H9 (cell line): ENCODE results near the gene FAM219A. TPM values are rescaled to one million over a fixed set of nuclear protein-coding genes. Genes with fewer than 3 reads are reported as not detected.
A peak's percentile ranks its signal among the peaks of the same experiment; 100 is the strongest.

Experiments used
- DNase-seq: peaks from one replicate; pipeline ENCODE4 v3.0.0-alpha.2; 2017
- H2AFZ ChIP-seq: one replicate; pipeline ENCODE4 v1.6.1; 2013; ENCODE audit warnings: mild to moderate bottlenecking, low read length, control low read depth, moderate library complexity
- H2AK5ac ChIP-seq: 2 replicates; pipeline ENCODE4 v1.6.1; 2013; ENCODE audit warnings: low read length, control low read depth, mixed read lengths; ENCODE audit not compliant: insufficient read length
- H2BK120ac ChIP-seq: one replicate; pipeline ENCODE4 v1.6.1; 2013; ENCODE audit warnings: low read depth, mild to moderate bottlenecking, low read length, control low read depth, inconsistent platforms; ENCODE audit not compliant: poor library complexity, severe bottlenecking
- H2BK12ac ChIP-seq: 2 replicates; pipeline ENCODE4 v1.6.1; 2013; ENCODE audit warnings: low read length, control low read depth, mixed read lengths, low read depth; ENCODE audit not compliant: insufficient read length
- H2BK15ac ChIP-seq: 2 replicates; pipeline ENCODE4 v1.6.1; 2013; ENCODE audit warnings: low read depth, low read length, control low read depth
- H2BK20ac ChIP-seq: one replicate; pipeline ENCODE4 v1.6.1; 2013; ENCODE audit warnings: low read depth, mild to moderate bottlenecking, low read length, control low read depth, inconsistent platforms; ENCODE audit not compliant: poor library complexity, severe bottlenecking
- H2BK5ac ChIP-seq: 2 replicates; pipeline ENCODE4 v1.6.1; 2013; ENCODE audit warnings: low read length, control low read depth, mixed read lengths; ENCODE audit not compliant: insufficient read length
- H3K14ac ChIP-seq: 2 replicates; pipeline ENCODE4 v1.6.1; 2013; ENCODE audit warnings: low read length, control low read depth; ENCODE audit not compliant: insufficient read depth
- H3K18ac ChIP-seq: 2 replicates; pipeline ENCODE4 v1.6.1; 2013; ENCODE audit warnings: low read depth, mild to moderate bottlenecking, mixed read lengths, low read length, control low read depth; ENCODE audit not compliant: insufficient read length
- H3K23ac ChIP-seq: 2 replicates; pipeline ENCODE4 v1.6.1; 2013; ENCODE audit warnings: low read length, control low read depth, mixed read lengths, low read depth; ENCODE audit not compliant: insufficient read length
- H3K23me2 ChIP-seq: 2 replicates; pipeline ENCODE4 v1.6.1; 2013; ENCODE audit warnings: low read depth, mild to moderate bottlenecking, mixed read lengths, low read length, control low read depth; ENCODE audit not compliant: insufficient read length, poor library complexity, severe bottlenecking
- H3K27ac ChIP-seq: 2 replicates; pipeline ENCODE4 v1.5.1; 2013; ENCODE audit warnings: low read length, control low read depth, mixed read lengths, low read depth; ENCODE audit not compliant: insufficient read length
- H3K27me3 ChIP-seq: 2 replicates; pipeline ENCODE4 v1.6.1; 2013; ENCODE audit warnings: low read length, control low read depth, inconsistent platforms; ENCODE audit not compliant: insufficient read depth
- H3K4ac ChIP-seq: 2 replicates; pipeline ENCODE4 v1.6.1; 2013; ENCODE audit warnings: low read depth, mild to moderate bottlenecking, control low read depth, inconsistent platforms, low read length, moderate library complexity
- H3K4me1 ChIP-seq: 2 replicates; pipeline ENCODE4 v1.6.1; 2013; ENCODE audit warnings: low read length, control low read depth, inconsistent platforms; ENCODE audit not compliant: insufficient read depth
- H3K4me2 ChIP-seq: 2 replicates; pipeline ENCODE4 v1.6.1; 2013; ENCODE audit warnings: low read length, control low read depth, mixed read lengths; ENCODE audit not compliant: insufficient read length, insufficient read depth
- H3K56ac ChIP-seq: 2 replicates; pipeline ENCODE4 v1.6.1; 2013; ENCODE audit warnings: low read depth, mild to moderate bottlenecking, mixed read lengths, low read length, control low read depth; ENCODE audit not compliant: insufficient read length
- H3K79me1 ChIP-seq: 2 replicates; pipeline ENCODE4 v1.6.1; 2013; ENCODE audit warnings: low read depth, mild to moderate bottlenecking, moderate library complexity, low read length, control low read depth, inconsistent platforms; ENCODE audit not compliant: insufficient read depth, poor library complexity, severe bottlenecking
- H3K79me2 ChIP-seq: 2 replicates; pipeline ENCODE4 v1.6.1; 2013; ENCODE audit warnings: low read length, control low read depth, inconsistent platforms; ENCODE audit not compliant: insufficient read depth
- H3K9ac ChIP-seq: 2 replicates; pipeline ENCODE4 v1.6.1; 2013; ENCODE audit warnings: low read length, control low read depth, mixed read lengths; ENCODE audit not compliant: insufficient read length; ENCODE audit errors: extremely low read depth
- H3K9me3 ChIP-seq: one replicate; pipeline ENCODE4 v1.6.1; 2013; ENCODE audit warnings: low read depth, low read length, inconsistent platforms; ENCODE audit not compliant: control insufficient read depth
- H3T11ph ChIP-seq: one replicate; pipeline ENCODE4 v1.6.1; 2013; ENCODE audit warnings: mild to moderate bottlenecking, low read length, control low read depth, inconsistent platforms
- H4K20me1 ChIP-seq: one replicate; pipeline ENCODE4 v1.6.1; 2013; ENCODE audit not compliant: control insufficient read depth, insufficient read length, insufficient read depth
- H4K5ac ChIP-seq: 2 replicates; pipeline ENCODE4 v1.6.1; 2013; ENCODE audit warnings: low read depth, mild to moderate bottlenecking, mixed read lengths, low read length, control low read depth; ENCODE audit not compliant: insufficient read length
- H4K8ac ChIP-seq: replicated peaks from 2 replicates; pipeline ENCODE4 v1.6.1; 2013; ENCODE audit warnings: low read length, control low read depth, mixed read lengths, low read depth; ENCODE audit not compliant: insufficient read length
- H4K91ac ChIP-seq: 2 replicates; pipeline ENCODE4 v1.6.1; 2013; ENCODE audit warnings: low read depth, mild to moderate bottlenecking, moderate library complexity, mixed read lengths, low read length, control low read depth; ENCODE audit not compliant: insufficient read length
- H3K27ac Mint-ChIP-seq, 3 experiments: 2 replicates in 2 of 3; 3 replicates in 1 of 3; pipeline ENCODE4 v1.8.0; 2020 to 2021; ENCODE audit warnings: mixed read lengths in 3 of 3, mild to moderate bottlenecking in 1 of 3, moderate library complexity in 1 of 3
- H3K27me3 Mint-ChIP-seq: 2 replicates; pipeline ENCODE4 v1.8.0; 2021; ENCODE audit warnings: low read depth, mild to moderate bottlenecking, moderate library complexity, mixed read lengths
- H3K36me3 Mint-ChIP-seq, 3 experiments: 2 replicates in 2 of 3; 3 replicates in 1 of 3; pipeline ENCODE4 v1.8.0; 2020 to 2021; ENCODE audit warnings: low read depth in 3 of 3, mixed read lengths in 3 of 3; ENCODE audit not compliant: insufficient read depth in 1 of 3
- H3K4me1 Mint-ChIP-seq, 2 experiments: 2 replicates each; pipeline ENCODE4 v1.8.0; 2020; ENCODE audit warnings: mixed read lengths in 2 of 2
- H3K4me3 Mint-ChIP-seq, 2 experiments: 2 replicates in 1 of 2; 3 replicates in 1 of 2; pipeline ENCODE4 v1.8.0; 2020 to 2021; ENCODE audit warnings: mild to moderate bottlenecking in 2 of 2, mixed read lengths in 2 of 2, moderate library complexity in 1 of 2
- H3K9me3 Mint-ChIP-seq, 2 experiments: 2 replicates in 1 of 2; 3 replicates in 1 of 2; pipeline ENCODE4 v1.8.0; 2020; ENCODE audit warnings: mild to moderate bottlenecking in 2 of 2, mixed read lengths in 2 of 2, moderate library complexity in 1 of 2
- WGBS: extraction: QIAGEN DNeasy Blood & Tissue Kit; methylation state at CpG from one replicate; pipeline ENCODE4 v1.1.7; 2013; ENCODE audit warnings: missing lambda C conversion rate, low lambda C conversion rate, mixed read lengths; ENCODE audit not compliant: insufficient read length; ENCODE audit errors: extremely low coverage; 5-methylcytosine and 5-hydroxymethylcytosine counted together
- total RNA-seq: library from RNA; stranded (reverse); gene quantifications from 2 replicates; pipeline ENCODE4 v1.2.1, GENCODE V29; 2021
- TF ChIP-seq, protein P1 (sequence below): fragments of 200-600 bp; sonication (generic); conservative IDR thresholded peaks from 3 replicates; pipeline ENCODE4 v1.8.0; 2021; ENCODE audit warnings: antibody characterized with exemption, mild to moderate bottlenecking

The FAM219A gene
- total RNA-seq, 1 experiment from 2014 or later = 16.7 TPM

DNA sequence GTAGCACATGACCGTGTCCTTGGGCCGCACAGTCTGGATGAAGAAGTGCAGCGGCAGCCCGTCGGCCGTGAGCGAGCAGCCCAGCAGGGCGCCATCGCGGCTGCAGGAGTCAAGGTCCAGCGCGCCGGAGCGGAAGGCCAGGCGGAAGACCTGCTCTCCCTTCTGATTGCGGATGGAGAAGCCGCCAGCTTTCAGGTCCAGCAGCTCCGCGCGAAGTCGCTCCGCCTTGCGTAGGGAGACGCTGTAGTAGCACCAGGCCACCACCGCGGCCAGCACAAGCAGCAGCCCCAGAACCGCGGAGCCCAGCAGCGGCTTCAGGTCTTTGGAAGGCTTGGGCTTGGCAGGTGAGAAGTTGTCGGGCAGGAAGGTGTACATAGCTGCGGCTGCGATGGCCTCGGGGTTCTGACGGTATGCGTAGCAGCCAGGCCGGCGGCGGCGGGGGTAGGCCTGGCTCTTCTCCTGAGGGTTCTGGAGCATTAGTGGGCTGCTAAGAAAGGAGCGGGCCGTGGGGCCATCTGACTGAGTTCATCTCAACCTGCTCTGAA, 85.8 kb downstream of the FAM219A start:
- peak; percentile 62 for DNase-seq
- Mint-ChIP-seq H3K4me1 (peaks cover 16 to 24% of the 10 kb centered on the region in 2 experiments), H3K36me3 (peaks cover 36 to 40% (median 38%) of the 10 kb centered on the region in 3 experiments), H3K4me3 (no peak overlapping the region), H3K27me3 (peaks cover 4% of the 10 kb centered on the region), H3K27ac (peak overlapping the region in 1 of 3 experiments; percentile 77; a peak in 1 of 7 replicates), H3K9me3 (peaks cover 7 to 12% of the 10 kb centered on the region in 2 experiments; a peak in 4 of 5 replicates)
- no peaks in the 10 kb centered on the region for H3K79me2 ChIP-seq
- H2AFZ ChIP-seq = no peak overlapping the region
- H4K20me1 ChIP-seq = no peaks in the 10 kb centered on the region
- TF ChIP-seq, protein P1, sequence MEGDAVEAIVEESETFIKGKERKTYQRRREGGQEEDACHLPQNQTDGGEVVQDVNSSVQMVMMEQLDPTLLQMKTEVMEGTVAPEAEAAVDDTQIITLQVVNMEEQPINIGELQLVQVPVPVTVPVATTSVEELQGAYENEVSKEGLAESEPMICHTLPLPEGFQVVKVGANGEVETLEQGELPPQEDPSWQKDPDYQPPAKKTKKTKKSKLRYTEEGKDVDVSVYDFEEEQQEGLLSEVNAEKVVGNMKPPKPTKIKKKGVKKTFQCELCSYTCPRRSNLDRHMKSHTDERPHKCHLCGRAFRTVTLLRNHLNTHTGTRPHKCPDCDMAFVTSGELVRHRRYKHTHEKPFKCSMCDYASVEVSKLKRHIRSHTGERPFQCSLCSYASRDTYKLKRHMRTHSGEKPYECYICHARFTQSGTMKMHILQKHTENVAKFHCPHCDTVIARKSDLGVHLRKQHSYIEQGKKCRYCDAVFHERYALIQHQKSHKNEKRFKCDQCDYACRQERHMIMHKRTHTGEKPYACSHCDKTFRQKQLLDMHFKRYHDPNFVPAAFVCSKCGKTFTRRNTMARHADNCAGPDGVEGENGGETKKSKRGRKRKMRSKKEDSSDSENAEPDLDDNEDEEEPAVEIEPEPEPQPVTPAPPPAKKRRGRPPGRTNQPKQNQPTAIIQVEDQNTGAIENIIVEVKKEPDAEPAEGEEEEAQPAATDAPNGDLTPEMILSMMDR = peak; percentile 29
- no peak overlapping the region for H2BK12ac ChIP-seq
- WGBS = no CpG with 5 or more reads among the region's 41 CpGs
- no peak overlapping the region for H3K4ac ChIP-seq
- H3K14ac ChIP-seq = no peak overlapping the region
- H2BK15ac ChIP-seq = no peak overlapping the region
- H3T11ph ChIP-seq = no peak overlapping the region
- H3K23me2 ChIP-seq = peaks cover 13% of the 10 kb centered on the region
- H3K4me2 ChIP-seq = no peak overlapping the region
- H3K9me3 ChIP-seq = no peaks in the 10 kb centered on the region
- no peak overlapping the region for H4K91ac ChIP-seq
- H2BK20ac ChIP-seq = no peak overlapping the region
- no peak overlapping the region for H2AK5ac ChIP-seq
- H4K5ac ChIP-seq = no peak overlapping the region
- no peaks in the 10 kb centered on the region for H3K27me3 ChIP-seq
- no peak overlapping the region for H2BK120ac ChIP-seq
- no peak overlapping the region for H2BK5ac ChIP-seq
- H3K23ac ChIP-seq = no peak overlapping the region
- no peak overlapping the region for H3K56ac ChIP-seq
- H3K9ac ChIP-seq = no peak overlapping the region
- H3K4me1 ChIP-seq = 0 out of 2 replicates have a peak, but pooled peaks cover 4% of the 10 kb centered on the region
- no peak overlapping the region for H4K8ac ChIP-seq
- no peak overlapping the region for H3K18ac ChIP-seq
- H3K79me1 ChIP-seq = no peaks in the 10 kb centered on the region
- no peak overlapping the region for H3K27ac ChIP-seq
